ENCODE results near the gene XAGE2.
"Not testable (repeated sequence)": the region's sequence is repeated elsewhere in the genome, so short reads cannot be mapped to it uniquely, and the experiment has no call there.

The XAGE2 gene, protein sequence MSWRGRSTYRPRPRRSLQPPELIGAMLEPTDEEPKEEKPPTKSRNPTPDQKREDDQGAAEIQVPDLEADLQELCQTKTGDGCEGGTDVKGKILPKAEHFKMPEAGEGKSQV

DNA sequence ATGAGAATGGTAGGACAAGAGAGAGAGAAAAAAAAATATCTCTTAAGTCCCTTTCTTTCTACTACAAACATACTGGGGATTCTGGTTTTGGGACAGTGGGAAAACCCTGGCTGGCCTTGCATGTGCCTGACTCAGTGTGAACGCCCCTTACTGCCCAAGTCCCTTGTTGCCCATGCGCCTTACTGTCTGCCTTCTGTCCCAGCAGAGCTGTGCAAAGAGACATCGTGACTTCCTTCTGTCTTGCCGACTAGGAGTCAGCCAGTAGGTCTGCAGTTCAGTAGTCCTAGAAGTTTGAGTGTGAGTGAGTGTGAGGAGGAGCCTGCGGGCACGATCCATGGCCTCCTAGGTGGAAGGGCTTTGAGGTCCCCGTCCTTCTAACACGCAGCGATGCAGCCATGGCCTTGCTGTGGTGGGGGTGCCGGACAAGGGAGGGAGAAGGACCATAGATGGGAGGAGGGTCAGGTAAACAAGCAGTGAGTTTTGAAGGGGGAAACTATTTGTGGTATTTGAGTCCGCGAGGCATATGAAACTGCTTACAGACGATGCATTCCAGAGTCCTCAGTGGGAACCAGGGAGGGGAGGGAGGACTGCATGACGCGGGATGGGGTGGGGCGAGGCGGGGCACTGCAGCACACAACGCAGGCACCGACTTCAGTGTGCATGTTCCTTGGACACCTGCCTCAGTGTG lies at the start of gene XAGE2:
Gene XAGE2, plus strand, starts transcription at position 654 of the 688 bp plus-strand sequence. CDS start 994 bp downstream, outside the sequence.
- Histone ChIP-seq H3K27me3 (ENCODE audit: control insufficient read depth, insufficient read depth, low read length) (no peaks in the 10 kb centered on the region), H3K27ac (ENCODE audit: low read depth, low read length) (no peak within 1 kb of the TSS), H3K9ac (ENCODE audit: low read length) (no peak within 1 kb of the TSS), H3K4me1 (ENCODE audit: control insufficient read depth, insufficient read depth, low read length) (no peaks in the 10 kb centered on the region), H3K4me3 (ENCODE audit: low read length) (no peak within 1 kb of the TSS), H3K36me3 (ENCODE audit: control insufficient read depth, insufficient read depth, low read length) (no peaks in the 10 kb centered on the region)

DNA sequence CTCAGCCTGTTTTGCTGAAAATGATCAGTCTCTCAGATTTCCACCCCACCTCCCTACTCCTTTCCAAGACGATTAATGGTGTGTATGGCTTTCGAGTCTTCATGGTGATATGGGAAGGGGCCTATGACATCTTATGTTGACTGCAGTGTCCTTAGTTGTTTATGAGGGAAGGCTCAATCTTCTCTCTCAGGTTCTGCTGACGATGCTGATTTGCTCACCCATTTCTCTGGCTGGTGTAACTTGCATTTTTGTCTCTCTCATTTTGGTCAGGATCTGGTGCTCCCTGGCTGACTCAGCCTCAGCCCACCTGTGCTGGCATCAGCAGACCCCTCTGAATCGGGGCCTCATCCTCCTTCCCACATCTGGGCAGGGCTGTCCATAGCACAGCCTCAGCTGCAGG lies 31.4 kb upstream of the XAGE2 start:
- Histone ChIP-seq H3K27me3 (ENCODE audit: control insufficient read depth, insufficient read depth, low read length) (no peaks in the 10 kb centered on the region), H3K36me3 (ENCODE audit: control insufficient read depth, insufficient read depth, low read length) (no peaks in the 10 kb centered on the region), H3K9ac (ENCODE audit: low read length) (no peak overlapping the region), H3K4me1 (ENCODE audit: control insufficient read depth, insufficient read depth, low read length) (no peaks in the 10 kb centered on the region), H3K4me3 (ENCODE audit: low read length) (no peak overlapping the region), H3K27ac (ENCODE audit: low read depth, low read length) (no peak overlapping the region)

DNA sequence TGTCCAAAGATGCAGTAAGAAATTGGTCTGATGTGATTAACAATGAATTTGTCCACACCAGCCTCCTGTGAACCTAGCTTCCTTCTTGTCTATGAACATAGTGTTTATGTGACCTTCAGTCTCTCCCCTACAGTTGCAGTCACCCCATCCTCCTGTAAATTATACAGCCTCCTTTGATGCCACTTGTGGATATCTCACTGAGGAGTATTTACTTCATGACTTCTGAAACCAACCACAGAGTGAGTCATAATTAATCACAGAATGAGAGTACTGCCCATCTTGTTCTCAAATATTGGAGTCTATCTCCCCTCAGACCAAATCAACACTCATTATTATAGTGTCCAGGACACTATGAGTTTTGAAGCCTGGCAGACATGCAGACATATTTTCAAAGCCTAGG lies 27.3 kb upstream of the XAGE2 start:
- no peaks in the 10 kb centered on the region for H3K36me3 ChIP-seq (ENCODE audit: control insufficient read depth, insufficient read depth, low read length)
- H3K27ac ChIP-seq (ENCODE audit: low read depth, low read length), result no peak overlapping the region
- no peaks in the 10 kb centered on the region for H3K27me3 ChIP-seq (ENCODE audit: control insufficient read depth, insufficient read depth, low read length)
- H3K4me3 ChIP-seq (ENCODE audit: low read length), result no peak overlapping the region
- H3K9ac ChIP-seq (ENCODE audit: low read length), result no peak overlapping the region
- no peaks in the 10 kb centered on the region for H3K4me1 ChIP-seq (ENCODE audit: control insufficient read depth, insufficient read depth, low read length)

DNA sequence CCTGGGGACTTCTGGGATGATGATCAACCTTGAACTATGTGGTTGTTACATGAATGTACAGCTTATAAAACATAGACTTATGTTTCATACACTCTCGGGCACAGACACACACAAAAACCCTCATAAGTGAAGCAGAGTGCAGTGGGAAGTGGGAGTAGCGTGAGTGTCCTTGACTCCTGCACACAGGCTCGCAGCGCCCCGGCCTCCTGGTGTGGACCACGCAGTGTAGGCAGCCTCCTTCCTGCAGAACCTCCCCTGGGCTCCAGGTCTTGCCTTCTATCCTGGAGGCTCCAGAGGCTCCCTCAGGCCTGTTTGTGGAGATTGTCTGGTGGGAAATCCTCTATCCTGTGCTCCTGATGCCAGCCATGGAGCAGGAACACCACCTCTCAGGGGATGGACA lies 25.7 kb upstream of the XAGE2 start:
- H3K9ac ChIP-seq (ENCODE audit: low read length); H3K36me3 ChIP-seq (ENCODE audit: control insufficient read depth, insufficient read depth, low read length); H3K27ac ChIP-seq (ENCODE audit: low read depth, low read length); H3K4me1 ChIP-seq (ENCODE audit: control insufficient read depth, insufficient read depth, low read length); H3K4me3 ChIP-seq (ENCODE audit: low read length); H3K27me3 ChIP-seq (ENCODE audit: control insufficient read depth, insufficient read depth, low read length): not testable (repeated sequence)

DNA sequence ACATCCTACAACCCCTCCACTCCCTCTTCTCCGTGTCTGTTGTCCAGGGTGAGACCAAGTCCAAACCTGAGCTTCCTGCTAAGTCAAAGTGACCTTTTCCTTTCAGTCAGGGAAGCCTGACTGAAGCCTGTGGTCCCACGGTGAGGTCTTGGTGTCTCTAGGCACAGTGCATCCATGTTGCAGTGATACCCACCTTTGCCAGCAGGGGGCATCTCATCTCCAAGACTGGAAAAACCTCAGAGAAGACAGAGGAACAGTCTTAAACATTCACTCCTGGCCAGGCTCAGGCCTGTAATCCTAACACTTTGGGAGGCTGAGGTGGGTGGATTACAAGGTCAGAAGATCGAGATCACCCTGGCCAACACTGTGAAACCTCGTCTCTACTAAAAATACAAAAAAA lies 23.4 kb upstream of the XAGE2 start:
- not testable (repeated sequence) for H3K4me1 ChIP-seq (ENCODE audit: control insufficient read depth, insufficient read depth, low read length); H3K9ac ChIP-seq (ENCODE audit: low read length); H3K27me3 ChIP-seq (ENCODE audit: control insufficient read depth, insufficient read depth, low read length); H3K4me3 ChIP-seq (ENCODE audit: low read length); H3K36me3 ChIP-seq (ENCODE audit: control insufficient read depth, insufficient read depth, low read length); H3K27ac ChIP-seq (ENCODE audit: low read depth, low read length)

DNA sequence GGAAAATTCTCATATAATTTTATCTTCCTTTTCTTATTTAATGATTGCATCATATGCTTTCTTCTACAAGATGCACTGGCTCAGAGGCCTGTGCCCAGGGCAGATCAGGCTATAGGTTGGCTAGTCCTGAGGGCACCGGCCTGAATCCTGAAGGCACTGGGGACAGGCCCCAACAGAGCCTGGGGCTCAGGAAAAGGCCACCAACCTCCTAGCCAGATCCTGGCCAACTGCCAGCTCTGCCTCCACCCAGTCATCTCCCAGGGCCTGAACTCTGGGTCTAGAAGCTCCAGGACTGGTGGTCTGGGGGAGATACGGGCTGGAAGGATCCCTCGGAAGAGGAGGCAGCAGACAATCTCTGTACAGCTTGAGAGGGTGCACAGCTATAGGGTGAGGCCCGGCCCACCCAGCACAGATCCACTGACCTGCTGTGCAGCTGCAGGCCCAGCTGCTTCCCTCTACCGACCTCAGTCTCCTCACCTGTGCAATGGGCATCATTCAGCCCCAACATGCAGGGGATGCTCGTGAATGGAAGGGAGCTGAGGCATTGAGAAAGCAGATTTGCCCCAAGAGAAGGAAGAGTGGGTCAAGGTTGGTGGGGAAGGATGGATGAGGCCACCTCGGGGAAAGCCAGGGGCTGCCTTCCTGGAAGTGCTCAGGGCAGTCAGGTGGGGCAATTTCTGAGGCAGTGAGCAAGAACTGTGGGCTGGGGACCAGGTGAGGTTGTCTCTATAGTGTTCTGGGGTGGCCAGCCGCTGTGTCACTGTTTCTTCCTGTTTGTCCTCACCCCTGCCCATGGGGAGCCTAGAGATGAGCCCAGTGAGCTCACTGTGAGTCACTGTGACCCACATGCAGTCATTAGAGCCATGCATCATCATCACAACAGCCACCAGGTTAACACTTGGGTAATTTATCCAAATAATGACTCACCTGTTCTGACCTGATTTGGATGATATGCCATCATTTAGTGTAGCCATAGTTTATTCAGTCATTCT lies 22.4 kb upstream of the XAGE2 start:
- no peak overlapping the region for H3K9ac ChIP-seq (ENCODE audit: low read length)

DNA sequence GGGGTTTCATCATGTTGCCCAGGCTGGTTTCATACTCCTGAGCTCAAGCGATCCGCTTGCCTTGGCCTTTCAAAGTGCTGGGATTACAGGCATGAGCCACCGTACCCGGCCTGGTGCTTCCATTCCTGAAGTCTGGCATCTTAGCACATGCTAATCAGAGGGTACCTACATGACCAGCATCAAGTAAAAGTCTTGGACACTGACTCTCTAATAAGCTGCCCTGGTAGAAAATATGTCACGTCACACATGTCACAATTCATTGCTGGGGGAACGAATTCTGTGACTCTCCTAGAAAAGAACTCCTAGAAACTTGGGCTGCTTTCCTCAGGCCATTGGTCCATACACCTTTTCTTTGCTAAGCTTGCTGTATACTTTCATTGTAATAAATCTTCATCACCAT lies 19.1 kb upstream of the XAGE2 start:
- Histone ChIP-seq H3K9ac (ENCODE audit: low read length) (no peak overlapping the region), H3K4me1 (ENCODE audit: control insufficient read depth, insufficient read depth, low read length) (no peaks in the 10 kb centered on the region), H3K4me3 (ENCODE audit: low read length) (no peak overlapping the region), H3K27ac (ENCODE audit: low read depth, low read length) (no peak overlapping the region), H3K36me3 (ENCODE audit: control insufficient read depth, insufficient read depth, low read length) (no peaks in the 10 kb centered on the region), H3K27me3 (ENCODE audit: control insufficient read depth, insufficient read depth, low read length) (no peaks in the 10 kb centered on the region)

More for the DNA sequence above, 22.4 kb upstream of the XAGE2 start:
- Histone ChIP-seq H3K4me1 (ENCODE audit: control insufficient read depth, insufficient read depth, low read length) (no peaks in the 10 kb centered on the region), H3K36me3 (ENCODE audit: control insufficient read depth, insufficient read depth, low read length) (no peaks in the 10 kb centered on the region), H3K27ac (ENCODE audit: low read depth, low read length) (no peak overlapping the region), H3K27me3 (ENCODE audit: control insufficient read depth, insufficient read depth, low read length) (no peaks in the 10 kb centered on the region), H3K4me3 (ENCODE audit: low read length) (no peak overlapping the region)

DNA sequence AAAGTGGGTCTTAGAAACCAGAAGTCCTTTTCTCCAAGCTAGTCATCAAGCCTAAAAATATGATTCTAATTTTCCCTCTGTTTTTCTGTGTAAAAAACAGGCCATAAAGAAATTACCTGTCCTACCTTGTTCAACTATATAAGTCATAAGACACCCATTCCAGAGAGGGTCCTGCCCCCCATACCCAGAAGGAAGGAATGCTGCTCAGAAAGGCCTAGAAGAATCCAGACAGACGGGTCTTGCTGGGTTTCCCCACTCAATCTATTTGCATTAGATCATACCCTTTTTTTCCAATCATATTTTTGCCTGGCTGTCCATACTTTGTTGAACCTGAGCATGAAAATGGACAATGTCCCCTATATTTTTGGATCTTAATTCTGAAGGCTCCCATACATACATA lies 16.3 kb upstream of the XAGE2 start:
- no peaks in the 10 kb centered on the region for H3K27me3 ChIP-seq (ENCODE audit: control insufficient read depth, insufficient read depth, low read length)
- H3K27ac ChIP-seq (ENCODE audit: low read depth, low read length), result no peak overlapping the region

DNA sequence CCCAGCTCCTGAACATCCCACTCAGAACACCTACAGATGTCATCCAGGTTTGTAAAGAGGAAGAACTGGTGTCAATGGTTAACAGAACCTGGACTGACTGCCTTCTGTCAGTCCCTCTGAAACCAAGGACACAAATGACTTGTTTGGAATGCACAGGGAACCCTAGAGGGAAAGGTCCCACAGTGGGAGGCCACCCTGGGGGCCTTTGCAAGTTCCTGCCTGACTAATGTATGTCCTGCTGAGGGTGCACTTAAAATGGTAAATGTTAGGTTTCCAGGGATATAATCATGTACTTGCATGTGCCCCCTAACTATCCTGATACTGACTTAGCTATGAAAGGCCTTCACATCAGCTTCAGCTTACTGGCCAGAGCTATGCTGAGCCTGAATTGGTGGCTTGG lies 15.0 kb upstream of the XAGE2 start:
- no peak overlapping the region for H3K9ac ChIP-seq (ENCODE audit: low read length)
- no peaks in the 10 kb centered on the region for H3K4me1 ChIP-seq (ENCODE audit: control insufficient read depth, insufficient read depth, low read length)
- no peak overlapping the region for H3K27ac ChIP-seq (ENCODE audit: low read depth, low read length)
- no peak overlapping the region for H3K4me3 ChIP-seq (ENCODE audit: low read length)
- H3K36me3 ChIP-seq (ENCODE audit: control insufficient read depth, insufficient read depth, low read length), result no peaks in the 10 kb centered on the region
- H3K27me3 ChIP-seq (ENCODE audit: control insufficient read depth, insufficient read depth, low read length), result no peaks in the 10 kb centered on the region

More for the DNA sequence above, 16.3 kb upstream of the XAGE2 start:
- no peaks in the 10 kb centered on the region for H3K36me3 ChIP-seq (ENCODE audit: control insufficient read depth, insufficient read depth, low read length)
- H3K4me1 ChIP-seq (ENCODE audit: control insufficient read depth, insufficient read depth, low read length), result no peaks in the 10 kb centered on the region
- no peak overlapping the region for H3K9ac ChIP-seq (ENCODE audit: low read length)
- H3K4me3 ChIP-seq (ENCODE audit: low read length), result no peak overlapping the region

DNA sequence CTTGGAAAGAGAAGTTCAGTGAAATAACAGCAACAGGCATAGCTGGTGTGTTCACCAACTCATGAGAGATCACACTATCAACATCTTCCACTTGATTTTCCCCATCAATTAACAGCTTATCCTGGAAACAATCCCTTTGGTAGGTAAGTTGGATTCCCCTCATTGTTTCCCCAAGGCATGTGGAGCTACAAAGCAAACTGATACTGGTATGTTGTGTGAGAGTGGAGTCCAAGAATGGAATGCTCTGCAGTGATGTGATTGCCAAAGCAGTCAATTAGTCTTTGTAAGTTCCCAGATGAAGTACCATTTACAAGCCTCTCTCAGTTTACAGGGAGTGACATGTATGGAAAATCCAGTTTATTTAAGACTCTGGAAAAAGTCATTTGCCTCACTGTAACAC lies 13.7 kb upstream of the XAGE2 start:
- no peak overlapping the region for H3K9ac ChIP-seq (ENCODE audit: low read length)
- H3K4me3 ChIP-seq (ENCODE audit: low read length), result no peak overlapping the region
- H3K27ac ChIP-seq (ENCODE audit: low read depth, low read length), result no peak overlapping the region
- H3K27me3 ChIP-seq (ENCODE audit: control insufficient read depth, insufficient read depth, low read length), result no peaks in the 10 kb centered on the region
- H3K36me3 ChIP-seq (ENCODE audit: control insufficient read depth, insufficient read depth, low read length), result no peaks in the 10 kb centered on the region
- H3K4me1 ChIP-seq (ENCODE audit: control insufficient read depth, insufficient read depth, low read length), result no peaks in the 10 kb centered on the region

DNA sequence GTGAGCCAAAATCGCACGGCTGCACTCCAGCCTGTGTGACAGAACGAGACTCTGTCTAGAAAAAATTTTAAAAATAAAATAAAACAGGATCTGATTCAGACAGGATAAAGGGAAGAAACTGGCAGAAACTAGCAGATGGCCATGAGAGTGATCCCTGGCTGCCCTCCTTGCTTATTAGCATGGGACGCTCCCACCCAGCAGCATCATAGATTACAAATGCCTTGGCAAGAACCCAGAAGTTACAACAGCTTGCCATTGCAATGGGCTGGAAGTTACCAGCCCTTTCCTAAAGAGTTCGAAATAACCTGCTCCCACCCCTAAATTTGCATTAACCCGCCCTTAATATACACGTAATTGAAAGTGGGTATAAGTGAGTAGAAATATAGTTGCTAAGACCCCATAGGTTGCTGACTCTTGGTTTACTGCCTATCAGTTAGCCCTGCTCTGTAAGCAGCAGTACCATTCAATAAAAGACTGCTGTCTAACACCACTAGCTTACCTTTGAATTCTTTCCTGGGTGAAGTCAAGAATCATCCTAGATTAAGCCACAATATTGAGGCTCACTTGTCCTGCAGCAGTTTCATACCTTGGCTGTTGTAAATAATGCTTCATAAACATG lies 9.1 kb upstream of the XAGE2 start:
- no peak overlapping the region for H3K27ac ChIP-seq (ENCODE audit: low read depth, low read length)
- H3K4me3 ChIP-seq (ENCODE audit: low read length), result no peak overlapping the region
- no peaks in the 10 kb centered on the region for H3K4me1 ChIP-seq (ENCODE audit: control insufficient read depth, insufficient read depth, low read length)
- no peaks in the 10 kb centered on the region for H3K36me3 ChIP-seq (ENCODE audit: control insufficient read depth, insufficient read depth, low read length)
- no peak overlapping the region for H3K9ac ChIP-seq (ENCODE audit: low read length)
- H3K27me3 ChIP-seq (ENCODE audit: control insufficient read depth, insufficient read depth, low read length), result no peaks in the 10 kb centered on the region

DNA sequence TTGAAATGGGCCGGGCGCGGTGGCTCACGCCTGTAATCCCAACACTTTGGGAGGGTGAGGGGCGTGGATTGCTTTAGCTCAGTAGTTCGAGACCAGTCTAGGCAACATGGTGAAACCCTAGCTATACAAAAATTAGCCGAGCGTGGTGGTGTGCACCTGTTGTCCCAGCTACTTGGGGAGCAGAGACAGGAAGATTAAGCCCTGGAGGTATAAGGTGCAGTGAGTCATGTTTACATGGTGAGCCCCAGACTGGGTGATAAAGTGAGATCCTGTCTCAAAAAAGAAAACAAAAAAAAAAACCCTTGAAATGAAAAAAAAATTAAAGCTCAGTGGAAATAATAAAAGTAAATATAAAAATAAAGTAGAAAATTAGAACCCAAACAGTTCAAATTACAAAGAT lies 6.9 kb upstream of the XAGE2 start:
- H3K9ac ChIP-seq (ENCODE audit: low read length), result no peak overlapping the region
- no peaks in the 10 kb centered on the region for H3K27me3 ChIP-seq (ENCODE audit: control insufficient read depth, insufficient read depth, low read length)
- H3K36me3 ChIP-seq (ENCODE audit: control insufficient read depth, insufficient read depth, low read length), result no peaks in the 10 kb centered on the region
- H3K27ac ChIP-seq (ENCODE audit: low read depth, low read length), result no peak overlapping the region
- H3K4me1 ChIP-seq (ENCODE audit: control insufficient read depth, insufficient read depth, low read length), result no peaks in the 10 kb centered on the region
- H3K4me3 ChIP-seq (ENCODE audit: low read length), result no peak overlapping the region

All from rectal smooth muscle tissue (tissue), 1 donor.